Stimulated activated CD8-positive, alpha-beta memory T cell treated with anti-CD3 and anti-CD28 coated beads, Interleukin-12 subunit alpha, Interleukin-12 subunit beta, amount 100 ng/mL, for 24 hours (primary cell): ENCODE data around the gene ADD3.
"Not testable (repeated sequence)": the region's sequence is repeated elsewhere in the genome, so short reads cannot be mapped to it uniquely, and the experiment has no call there.

ENCODE experiments used
- DNase-seq: peaks from one replicate; pipeline ENCODE4 v3.0.0-alpha.2; 2020; ENCODE audit errors: extremely low read depth

Gene ADD3

GRCh38 chr10:109976681-109977080 is 31.1 kb upstream of the ADD3 start:
- DNase-seq = no peak

GRCh38 chr10:109977382-109977806 is 30.4 kb upstream of the ADD3 start:
- no peak for DNase-seq

- no peak for DNase-seq
These were observed 29.3 kb upstream of the ADD3 start for GRCh38 chr10:109978481-109978880.

GRCh38 chr10:109979215-109979614 is 28.6 kb upstream of the ADD3 start:
- DNase-seq = no peak

GRCh38 chr10:109981650-109982049 is 26.1 kb upstream of the ADD3 start:
- no peak for DNase-seq

- no peak for DNase-seq
These were observed 25.7 kb upstream of the ADD3 start for GRCh38 chr10:109982123-109982522.

GRCh38 chr10:109982812-109983211 is 25.0 kb upstream of the ADD3 start:
- no peak for DNase-seq

GRCh38 chr10:109984013-109984412 is 23.8 kb upstream of the ADD3 start:
- DNase-seq = no peak

GRCh38 chr10:109985768-109986167 is 22.0 kb upstream of the ADD3 start:
- not testable (repeated sequence) for DNase-seq

- no peak for DNase-seq
These were observed 20.2 kb upstream of the ADD3 start for GRCh38 chr10:109987452-109988211.

GRCh38 chr10:109988212-109988596 is 19.6 kb upstream of the ADD3 start:
- DNase-seq = no peak

- DNase-seq = no peak
These were observed 16.4 kb upstream of the ADD3 start for GRCh38 chr10:109991266-109991855.

GRCh38 chr10:109992485-109992884 is 15.3 kb upstream of the ADD3 start:
- DNase-seq = no peak

- DNase-seq = no peak
These were observed 14.0 kb upstream of the ADD3 start for GRCh38 chr10:109993551-109994330.

- no peak for DNase-seq
These were observed 12.8 kb upstream of the ADD3 start for GRCh38 chr10:109994711-109995577.

GRCh38 chr10:109995595-109995994 is 12.2 kb upstream of the ADD3 start:
- DNase-seq = no peak

GRCh38 chr10:109996225-109996624 is 11.6 kb upstream of the ADD3 start:
- DNase-seq = no peak

GRCh38 chr10:109996766-109997171 is 11.0 kb upstream of the ADD3 start:
- no peak for DNase-seq

GRCh38 chr10:109997233-109997632 is 10.6 kb upstream of the ADD3 start:
- no peak for DNase-seq

GRCh38 chr10:109998513-109998912 is 9.3 kb upstream of the ADD3 start:
- no peak for DNase-seq

GRCh38 chr10:110002801-110003523 is 4.8 kb upstream of the ADD3 start:
- no peak for DNase-seq
